GM12878 (cell line): ENCODE data around the gene ZSWIM6. TPM values are rescaled to one million over a fixed set of nuclear protein-coding genes. Genes with fewer than 3 reads are reported as not detected.

ENCODE experiments used
- ATAC-seq: fragments of 200-7000 bp; cut with Tn5 transposase; 3 replicates; pipeline ENCODE4 v1.9.1; 2020; ENCODE audit warnings: mild to moderate bottlenecking, moderate library complexity
- BruUV-seq: library from RNA; stranded (reverse); fragments of 400-500 nt; replicated peaks from 2 replicates; lab custom pipeline; 2021; lab: Mats Ljungman, UMichigan
- CTCF ChIA-PET: fragments of 300-600 bp; sonication (Branson Sonifier 250); formaldehyde crosslinking; extraction: SDS; loops from one replicate; lab custom pipeline; 2021; ENCODE audit warnings: inconsistent platforms; lab: Yijun Ruan, JAX
- POLR2A ChIA-PET: fragments of 350-600 bp; formaldehyde crosslinking; extraction: SDS; loops from one replicate; lab custom pipeline; 2021; ENCODE audit warnings: inconsistent platforms; lab: Charles Lee
- RAD21 ChIA-PET: fragments of 300-600 bp; sonication (Branson Sonifier 250); formaldehyde crosslinking; loops from one replicate; lab custom pipeline; 2023; ENCODE audit warnings: antibody characterized with exemption; ENCODE audit not compliant: unreplicated experiment; lab: Charles Lee
- SMC1A ChIA-PET: fragments of 300-600 bp; sonication (Branson Sonifier 250); formaldehyde crosslinking; loops from one replicate; lab custom pipeline; 2023; ENCODE audit not compliant: unreplicated experiment, uncharacterized antibody; lab: Charles Lee
- DNase-seq: peaks from one replicate; pipeline ENCODE4 v3.0.0-alpha.2; 2011; ENCODE audit warnings: low read depth, low spot score
- FAIRE-seq: peaks from 3 replicates; lab custom pipeline; 2011; peaks lifted over from hg19 to GRCh38; lab: Jason Lieb, UNC
- H2AFZ ChIP-seq: 2 replicates; pipeline ENCODE4 v1.6.0; 2011; ENCODE audit warnings: low read depth, low read length, control low read depth; ENCODE audit not compliant: control insufficient read depth
- H3K27ac ChIP-seq: 2 replicates; pipeline ENCODE4 v1.5.1; 2011; ENCODE audit warnings: control low read depth; ENCODE audit not compliant: control insufficient read depth, insufficient read depth
- H3K27me3 ChIP-seq, 2 experiments: replicated peaks in 1 of 2; 2 replicates each; pipeline versions ENCODE4 v1.6.0 to v1.6.1; 2011; ENCODE audit warnings: low read length in 1 of 2; ENCODE audit not compliant: control insufficient read depth in 2 of 2, insufficient read depth in 2 of 2
- H3K36me3 ChIP-seq, 2 experiments: 2 replicates each; pipeline ENCODE4 v1.5.1; 2011; ENCODE audit warnings: low read length in 1 of 2; ENCODE audit not compliant: control insufficient read depth in 2 of 2, insufficient read depth in 2 of 2
- H3K4me1 ChIP-seq: 2 replicates; pipeline ENCODE4 v1.6.1; 2011; ENCODE audit warnings: mild to moderate bottlenecking, low read length, moderate library complexity, mixed read lengths; ENCODE audit not compliant: control insufficient read depth, insufficient read depth
- H3K4me2 ChIP-seq: 2 replicates; pipeline ENCODE4 v1.6.0; 2011; ENCODE audit warnings: control low read depth; ENCODE audit not compliant: control insufficient read depth, insufficient read depth
- H3K4me3 ChIP-seq: fragments of 200-600 bp; sonication (generic); 2 replicates; pipeline ENCODE4 v1.5.1; 2016
- H3K79me2 ChIP-seq: 2 replicates; pipeline ENCODE4 v1.6.0; 2011; ENCODE audit warnings: low read length; ENCODE audit not compliant: control insufficient read depth, insufficient read depth
- H3K9ac ChIP-seq: 2 replicates; pipeline ENCODE4 v1.8.0; 2011; ENCODE audit warnings: low read length, control low read depth, mixed read lengths; ENCODE audit not compliant: control insufficient read depth, insufficient read depth
- H3K9me3 ChIP-seq: replicated peaks from 3 replicates; pipeline ENCODE4 v1.5.1; 2011; ENCODE audit warnings: mild to moderate bottlenecking, low read length; ENCODE audit not compliant: control insufficient read depth, insufficient read depth
- H4K20me1 ChIP-seq: 2 replicates; pipeline ENCODE4 v1.6.0; 2011; ENCODE audit not compliant: control insufficient read depth, insufficient read depth
- BCL11A ChIP-seq: IDR thresholded peaks from 2 replicates; pipeline ENCODE4 v1.6.1; 2011; ENCODE audit warnings: low read depth, low read length
- CEBPZ ChIP-seq: fragments of 150-350 bp; IDR thresholded peaks from 2 replicates; pipeline ENCODE4 v1.6.1; 2016; ENCODE audit warnings: low read depth, low read length
- E2F8 ChIP-seq: fragments of 450-650 bp; IDR thresholded peaks from 2 replicates; pipeline ENCODE4 v1.6.1; 2018; ENCODE audit warnings: mild to moderate bottlenecking, low read depth, moderate library complexity; ENCODE audit not compliant: partially characterized antibody
- FOS ChIP-seq: IDR thresholded peaks from 3 replicates; pipeline ENCODE4 v1.6.1; 2011; ENCODE audit warnings: borderline replicate concordance; ENCODE audit not compliant: insufficient read length; ENCODE audit errors: extremely low read depth
- FOXK2 ChIP-seq: fragments of 450-650 bp; IDR thresholded peaks from 2 replicates; pipeline ENCODE4 v1.6.1; 2017; ENCODE audit warnings: mild to moderate bottlenecking, moderate library complexity
- IRF5 ChIP-seq: fragments of 450-650 bp; IDR thresholded peaks from 2 replicates; pipeline ENCODE4 v1.6.1; 2017; ENCODE audit warnings: borderline replicate concordance
- PAX8 ChIP-seq: fragments of 450-650 bp; IDR thresholded peaks from 2 replicates; pipeline ENCODE4 v1.6.1; 2017; ENCODE audit warnings: mild to moderate bottlenecking, moderate library complexity
- RFX5 ChIP-seq: IDR thresholded peaks from 2 replicates; pipeline ENCODE4 v1.6.1; 2011; ENCODE audit warnings: low read depth, low read length, improper control_type of control experiment
- SMC3 ChIP-seq: IDR thresholded peaks from 2 replicates; pipeline ENCODE4 v1.6.1; 2011; ENCODE audit warnings: low read length, improper control_type of control experiment, borderline replicate concordance
- WGBS: methylation state at CpG from one replicate; pipeline ENCODE4 v1.1.6; 2016; ENCODE audit warnings: low lambda C conversion rate; ENCODE audit not compliant: insufficient replicate concordance, insufficient coverage; ENCODE audit errors: missing lambda C conversion rate; 5-methylcytosine and 5-hydroxymethylcytosine counted together
- in situ Hi-C: fragments of 300-500 bp; cut with MboI; formaldehyde crosslinking; loops from 9 replicates; pipeline ENCODE4 v1.14.3; 2018; ENCODE audit warnings: mixed read lengths
- intact Hi-C: fragments of 100-400 bp; cut with micrococcal nuclease; formaldehyde crosslinking; loops from one replicate; pipeline ENCODE4 v1.14.2; 2022; ENCODE audit not compliant: unreplicated experiment
- polyA plus RNA-seq, 11 experiments: library from polyadenylated mRNA; depleted of rRNA in 4 of 11; unstranded in 6 of 11; stranded (reverse) in 5 of 11; fragments of >200 nt; fragmentation: Nextera tagmentation in 4 of 11; fragmentation: Illumina TruSeq in 1 of 11; extraction: Ambion mirVana in 4 of 11; extraction: Trizol in 1 of 11; gene quantifications; 1 replicate in 1 of 11; 2 replicates in 10 of 11; pipeline versions ENCODE4 v1.2.1 to v1.2.3, GENCODE V29; 2011 to 2016; ENCODE audit warnings: inconsistent platforms in 2 of 11, missing spikeins in 2 of 11, low read depth in 1 of 11
- total RNA-seq, 4 experiments: library from RNA; depleted of rRNA in 3 of 4; stranded (reverse); fragments of >200 nt in 3 of 4; fragmentation: Illumina TruSeq in 1 of 4; extraction: Trizol in 1 of 4; gene quantifications; 2 replicates each; pipeline versions ENCODE4 v1.2.1 to v1.2.3, GENCODE V29; 2013 to 2021

Gene ZSWIM6
- total and polyA plus RNA-seq, 10 of the 15 experiments (the other 5 are each of a cell fraction or from before 2014, with no cell fraction given), result 0.53 to 6.2 (median 3.4) TPM

- no peak for ATAC-seq
- RAD21 ChIA-PET, result no interaction called here
- POLR2A ChIA-PET, result no interaction called here
- Histone ChIP-seq H3K4me1 (no peaks in the 10 kb centered on the region), H4K20me1 (no peaks in the 10 kb centered on the region), H3K4me2 (no peak overlapping the region), H3K4me3 (no peak overlapping the region), H3K27me3 (no peaks in the 10 kb centered on the region), H2AFZ (no peak overlapping the region)
- in situ Hi-C loops (no loop called here), intact Hi-C loops (no loop called here)
- WGBS, result 46% methylated on average over 4 of the region's 4 CpGs
- CTCF ChIA-PET, result no interaction called here
- DNase-seq, result no peak
- no TSS peak for BruUV-seq
- TF ChIP-seq E2F8, result no peak
- TF ChIP-seq, all 136 proteins: peak for 0
- H3K36me3 ChIP-seq, result no peaks in the 10 kb centered on the region
- H3K9me3 ChIP-seq, result no peaks in the 10 kb centered on the region
- SMC1A ChIA-PET, result no interaction called here
- no peak overlapping the region for H3K27ac ChIP-seq
- H3K9ac ChIP-seq, result no peak overlapping the region
- no peak for FAIRE-seq
- no peaks in the 10 kb centered on the region for H3K79me2 ChIP-seq
These were observed 132.5 kb downstream of the ZSWIM6 start for GRCh38 chr5:61464512-61464911.

GRCh38 chr5:61465066-61465465, 133.0 kb downstream of the ZSWIM6 start:
- RAD21 ChIA-PET, result no interaction called here
- 8% methylated on average over 1 of the region's 1 CpG for WGBS
- H3K27ac ChIP-seq, result no peak overlapping the region
- SMC1A ChIA-PET, result no interaction called here
- H3K4me2 ChIP-seq, result no peak overlapping the region
- no peaks in the 10 kb centered on the region for H3K27me3 ChIP-seq
- no peaks in the 10 kb centered on the region for H4K20me1 ChIP-seq
- H2AFZ ChIP-seq, result no peak overlapping the region
- DNase-seq (no peak), FAIRE-seq (no peak), ATAC-seq (no peak)
- in situ Hi-C loops (no loop called here), intact Hi-C loops (no loop called here)
- no TSS peak for BruUV-seq
- H3K36me3 ChIP-seq, result no peaks in the 10 kb centered on the region
- no peaks in the 10 kb centered on the region for H3K9me3 ChIP-seq
- CTCF ChIA-PET, result no interaction called here
- TF ChIP-seq CEBPZ (no peak), PAX8 (no peak), RFX5 (no peak), BCL11A (no peak), FOS (no peak), IRF5 (no peak), SMC3 (no peak), FOXK2 (no peak)
- H3K79me2 ChIP-seq, result no peaks in the 10 kb centered on the region
- no peak overlapping the region for H3K9ac ChIP-seq
- H3K4me3 ChIP-seq, result no peak overlapping the region
- POLR2A ChIA-PET, result no interaction called here
- H3K4me1 ChIP-seq, result no peaks in the 10 kb centered on the region
